HG03469 (cell line): ENCODE measurements around the gene TMC2.
A peak's percentile ranks its signal among the peaks of the same experiment; 100 is the strongest.
"Not testable (repeated sequence)": the region's sequence is repeated elsewhere in the genome, so short reads cannot be mapped to it uniquely, and the experiment has no call there.

Experiments used
- ATAC-seq: cut with Tn5 transposase; IDR thresholded peaks from one replicate; pipeline ENCODE4 v1.9.1; 2021; ENCODE audit warnings: mild to moderate bottlenecking, moderate library complexity, moderate number of reproducible peaks; ENCODE audit not compliant: unreplicated experiment

TMC2 gene

DNA sequence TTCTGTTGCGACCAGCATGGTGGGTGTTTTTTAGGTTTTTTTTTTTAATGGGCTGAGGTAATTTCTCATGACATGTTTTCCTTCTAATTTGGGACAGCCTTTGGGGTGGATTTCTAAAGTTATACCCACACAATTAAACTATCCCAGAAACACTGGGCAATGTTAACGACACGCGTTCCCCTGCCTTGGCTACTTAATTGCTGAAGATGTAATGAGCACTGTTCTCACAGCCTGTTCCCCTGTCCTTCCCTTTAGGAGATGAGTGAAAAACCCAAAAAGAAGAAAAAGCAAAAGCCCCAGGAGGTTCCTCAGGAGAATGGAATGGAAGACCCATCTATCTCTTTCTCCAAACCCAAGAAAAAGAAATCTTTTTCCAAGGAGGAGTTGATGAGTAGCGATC, 121.3 kb downstream of the TMC2 start:
- no peak for ATAC-seq

- no peak for ATAC-seq
Measured at GRCh38 chr20:2658414-2659354, 122.3 kb downstream of the TMC2 start.

- no peak for ATAC-seq
Measured at GRCh38 chr20:2659547-2659946, 123.2 kb downstream of the TMC2 start.

DNA sequence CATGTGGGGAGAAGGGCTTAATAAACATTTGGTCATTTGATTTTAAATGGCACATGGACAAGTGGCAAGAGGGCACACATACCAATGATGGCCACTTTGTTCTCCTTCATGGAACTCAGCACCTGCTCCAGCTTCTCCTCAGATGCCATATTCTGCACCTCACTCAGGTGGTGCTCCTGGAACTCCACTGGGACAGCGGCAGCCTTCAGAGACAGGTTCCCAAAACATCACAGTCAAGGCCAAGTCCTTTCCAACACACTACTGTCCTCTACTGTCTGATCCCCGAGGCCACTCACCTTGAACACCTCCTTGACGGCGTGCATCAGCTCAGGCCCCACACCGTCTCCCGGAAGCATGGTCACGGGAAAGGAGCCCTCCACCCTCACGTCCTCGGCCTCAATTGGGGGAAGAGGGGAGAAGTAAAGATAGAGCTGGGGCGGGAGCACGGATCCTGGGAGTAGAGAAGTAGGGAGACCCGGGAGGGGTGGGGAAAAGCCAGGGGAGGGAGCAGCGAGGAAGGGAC, 127.1 kb downstream of the TMC2 start:
- ATAC-seq: no peak

GRCh38 chr20:2663887-2664719, 127.7 kb downstream of the TMC2 start, which contains the start of gene IDH3B:
Gene IDH3B, minus strand, starts transcription at chr20:2664216. Its CDS starts 28 bp downstream, at chr20:2664188.
- ATAC-seq: peak; percentile 50

DNA sequence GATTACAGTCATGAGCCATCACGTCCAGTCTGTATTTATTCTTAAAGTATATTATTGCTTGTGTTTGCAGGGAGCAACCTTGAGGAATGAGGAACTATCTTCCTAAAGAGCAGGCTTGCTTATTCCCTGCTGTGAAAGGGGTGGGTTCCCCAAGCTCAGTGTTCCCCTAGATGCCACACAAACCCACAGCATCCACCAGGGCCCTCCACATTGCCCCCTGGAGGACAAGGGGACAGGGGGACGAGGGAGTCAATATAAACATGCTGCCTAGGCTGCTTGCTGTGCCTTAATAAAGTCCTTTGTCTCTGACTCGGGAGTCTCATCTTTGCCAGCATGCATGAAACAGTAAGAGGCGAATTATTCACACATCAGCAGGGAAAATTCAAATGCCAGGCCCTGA, 135.6 kb downstream of the TMC2 start:
- ATAC-seq: no peak

DNA sequence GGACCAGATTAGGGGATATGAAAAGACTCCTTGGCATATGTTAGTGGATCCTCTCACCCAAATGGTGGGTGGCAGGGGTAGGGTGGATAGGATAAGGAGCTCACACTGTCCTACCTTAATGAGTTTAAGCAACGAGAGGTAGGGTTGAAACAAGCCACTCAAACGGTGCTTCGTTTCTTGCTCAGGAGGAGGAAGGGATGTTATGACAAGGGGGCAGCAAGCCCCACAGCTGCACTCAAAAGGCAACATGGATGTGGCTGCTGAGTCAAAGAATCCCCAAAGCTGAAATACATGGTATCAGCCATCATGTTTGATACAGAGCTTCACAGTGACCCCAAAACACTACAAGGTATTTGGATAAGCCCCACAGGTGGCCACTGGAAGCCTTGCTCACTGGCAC, 136.1 kb downstream of the TMC2 start:
- no peak for ATAC-seq

- ATAC-seq: no peak
Measured at GRCh38 chr20:2673453-2673852, 137.1 kb downstream of the TMC2 start.

DNA sequence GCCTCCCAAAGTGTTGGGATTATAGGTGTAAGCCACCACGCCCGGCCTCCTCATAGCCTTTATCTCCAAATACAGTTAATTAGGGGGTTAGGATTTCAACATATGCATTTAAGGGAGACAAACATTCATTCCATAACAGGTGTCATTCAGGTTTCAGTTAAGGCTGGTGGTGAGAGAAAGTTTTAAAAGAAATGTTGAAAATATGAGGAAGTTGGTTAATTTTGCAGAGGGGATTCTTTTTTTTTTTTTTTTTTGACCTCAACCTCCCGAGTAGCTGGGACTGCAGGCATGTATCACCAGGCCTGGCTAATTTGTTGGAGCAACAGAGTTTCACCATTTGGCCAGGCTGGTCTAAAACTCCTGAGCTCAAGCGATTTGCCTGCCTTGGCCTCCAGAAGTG, 143.7 kb downstream of the TMC2 start:
- ATAC-seq: no peak

- not testable (repeated sequence) for ATAC-seq
Measured at GRCh38 chr20:2682040-2682439, 145.7 kb downstream of the TMC2 start.

DNA sequence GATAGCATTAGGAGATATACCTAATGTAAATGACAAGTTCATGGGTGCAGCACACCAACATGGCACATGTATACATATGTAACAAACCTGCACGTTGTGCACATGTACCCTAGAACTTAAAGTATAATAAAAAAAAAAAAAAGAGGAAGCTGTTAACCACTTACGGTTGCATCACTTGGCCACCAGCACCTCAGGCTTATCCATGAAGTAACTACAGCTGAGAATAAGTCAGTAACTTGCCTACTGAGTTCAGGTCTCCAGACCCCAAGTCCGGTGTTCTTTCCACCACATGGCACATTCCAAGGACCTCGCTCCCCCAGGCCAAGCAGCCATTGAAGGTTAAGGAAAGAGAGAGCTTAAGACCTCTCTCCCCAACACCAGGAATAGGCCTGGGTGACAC, 148.4 kb downstream of the TMC2 start:
- not testable (repeated sequence) for ATAC-seq

- no peak for ATAC-seq
Measured at GRCh38 chr20:2687514-2687913, 151.1 kb downstream of the TMC2 start.

GRCh38 chr20:2688041-2688591, 151.7 kb downstream of the TMC2 start:
- ATAC-seq: no peak

DNA sequence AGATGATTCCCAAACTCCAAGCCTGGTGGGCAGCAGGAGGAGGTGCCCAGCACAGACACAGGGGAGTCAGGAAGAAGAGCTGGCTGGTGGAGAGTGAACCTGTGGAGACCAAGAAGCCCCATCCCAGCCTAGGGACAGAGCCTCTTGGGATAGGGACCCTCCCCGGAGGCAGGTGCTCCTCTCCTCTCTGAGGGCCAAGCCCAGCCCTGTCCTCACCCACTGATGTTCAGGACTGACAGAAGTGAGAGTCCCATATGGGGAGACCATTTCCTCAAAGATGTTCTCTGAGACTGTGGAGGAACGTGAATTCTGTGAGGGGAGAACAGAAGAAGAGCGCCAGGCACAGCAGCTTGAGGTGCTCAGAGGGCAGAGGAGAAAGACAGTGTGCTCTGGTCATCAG, 153.8 kb downstream of the TMC2 start:
- no peak for ATAC-seq

DNA sequence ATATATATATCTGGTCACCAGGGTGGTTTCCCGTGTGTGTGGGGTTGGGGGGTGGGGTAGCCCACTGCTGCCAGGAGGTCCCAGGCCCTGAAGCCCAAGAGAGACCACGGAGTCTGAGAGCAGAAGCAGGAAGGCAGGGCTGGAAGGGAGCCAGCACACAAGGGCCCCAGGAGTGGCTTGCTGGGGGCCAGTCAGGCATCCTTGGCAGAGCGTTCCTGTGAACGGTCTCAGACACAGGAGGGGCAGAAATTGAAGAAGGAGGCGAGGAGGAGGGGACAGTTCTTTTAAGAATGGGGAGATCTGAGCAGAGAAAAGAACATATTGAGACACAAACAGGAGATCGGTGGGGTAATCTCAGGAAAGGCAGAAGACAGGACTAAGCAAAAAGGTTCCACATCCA, 154.3 kb downstream of the TMC2 start:
- no peak for ATAC-seq

DNA sequence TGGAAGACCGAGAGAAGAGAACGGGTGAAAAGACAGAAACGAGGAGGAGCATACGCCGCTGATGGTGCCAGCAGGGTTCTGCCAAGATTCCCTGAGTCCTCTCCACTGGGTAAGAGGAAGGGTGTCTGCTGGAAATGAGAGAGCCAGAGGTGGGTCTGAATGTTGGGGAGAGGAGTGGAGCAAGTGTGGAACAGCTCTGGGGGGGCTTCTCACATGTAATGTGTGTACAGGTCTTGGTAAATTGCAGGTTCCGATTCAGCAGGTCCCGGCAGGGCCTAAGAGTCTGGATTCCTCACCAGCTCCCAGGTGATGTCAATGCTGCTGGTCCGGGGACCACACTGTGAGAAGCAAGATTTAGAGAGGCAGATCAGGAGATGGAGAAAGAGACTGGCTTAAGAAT, 154.8 kb downstream of the TMC2 start:
- ATAC-seq: no peak
